ENCODE data around the gene HSF2.

HSF2 gene

GRCh38 chr6:122422614-122423267, 23.3 kb downstream of the HSF2 start:
- no peak overlapping the region for H3K4me3 ChIP-seq (ENCODE audit: low read depth, low read length)
- H3K27me3 ChIP-seq (ENCODE audit: control insufficient read depth, insufficient read depth, low read length): no peaks in the 10 kb centered on the region
- peaks cover 89% of the 10 kb centered on the region for H3K36me3 ChIP-seq (ENCODE audit: control insufficient read depth, insufficient read depth, low read length)

GRCh38 chr6:122423734-122424133, 24.3 kb downstream of the HSF2 start:
- peaks cover 92% of the 10 kb centered on the region for H3K36me3 ChIP-seq (ENCODE audit: control insufficient read depth, insufficient read depth, low read length)
- no peaks in the 10 kb centered on the region for H3K27me3 ChIP-seq (ENCODE audit: control insufficient read depth, insufficient read depth, low read length)
- H3K9me3 ChIP-seq (ENCODE audit: control insufficient read depth, insufficient read depth, low read length): no peaks in the 10 kb centered on the region
- H3K27ac ChIP-seq (ENCODE audit: low read depth, low read length): no peak overlapping the region
- no peak overlapping the region for H3K9ac ChIP-seq (ENCODE audit: low read depth, low read length)
- no peak overlapping the region for H3K4me3 ChIP-seq (ENCODE audit: low read depth, low read length)
- H3K4me1 ChIP-seq (ENCODE audit: control insufficient read depth, insufficient read depth, low read length): peaks cover 7% of the 10 kb centered on the region; the same call in 1 of the 2 replicates

More at GRCh38 chr6:122422614-122423267, 23.3 kb downstream of the HSF2 start:
- Histone ChIP-seq H3K27ac (ENCODE audit: low read depth, low read length) (no peak overlapping the region), H3K9me3 (ENCODE audit: control insufficient read depth, insufficient read depth, low read length) (no peaks in the 10 kb centered on the region), H3K9ac (ENCODE audit: low read depth, low read length) (no peak overlapping the region), H3K4me1 (ENCODE audit: control insufficient read depth, insufficient read depth, low read length) (peaks cover 7% of the 10 kb centered on the region; the same call in 1 of the 2 replicates)

- no peak overlapping the region for H3K27ac ChIP-seq (ENCODE audit: low read depth, low read length)
- no peaks in the 10 kb centered on the region for H3K9me3 ChIP-seq (ENCODE audit: control insufficient read depth, insufficient read depth, low read length)
- no peak overlapping the region for H3K9ac ChIP-seq (ENCODE audit: low read depth, low read length)
- no peaks in the 10 kb centered on the region for H3K27me3 ChIP-seq (ENCODE audit: control insufficient read depth, insufficient read depth, low read length)
- H3K36me3 ChIP-seq (ENCODE audit: control insufficient read depth, insufficient read depth, low read length): peaks cover 88% of the 10 kb centered on the region
- no peak overlapping the region for H3K4me3 ChIP-seq (ENCODE audit: low read depth, low read length)
- peaks cover 2% of the 10 kb centered on the region; the same call in 1 of the 2 replicates for H3K4me1 ChIP-seq (ENCODE audit: control insufficient read depth, insufficient read depth, low read length)
Measured at GRCh38 chr6:122426597-122426996, 27.1 kb downstream of the HSF2 start.

GRCh38 chr6:122428781-122429180, 29.3 kb downstream of the HSF2 start:
- H3K9me3 ChIP-seq (ENCODE audit: control insufficient read depth, insufficient read depth, low read length): no peaks in the 10 kb centered on the region
- no peak overlapping the region for H3K4me3 ChIP-seq (ENCODE audit: low read depth, low read length)
- no peak overlapping the region for H3K9ac ChIP-seq (ENCODE audit: low read depth, low read length)
- H3K4me1 ChIP-seq (ENCODE audit: control insufficient read depth, insufficient read depth, low read length): no peaks in the 10 kb centered on the region
- no peak overlapping the region for H3K27ac ChIP-seq (ENCODE audit: low read depth, low read length)
- H3K36me3 ChIP-seq (ENCODE audit: control insufficient read depth, insufficient read depth, low read length): peaks cover 86% of the 10 kb centered on the region
- no peaks in the 10 kb centered on the region for H3K27me3 ChIP-seq (ENCODE audit: control insufficient read depth, insufficient read depth, low read length)

GRCh38 chr6:122429323-122429722, 29.9 kb downstream of the HSF2 start:
- H3K4me3 ChIP-seq (ENCODE audit: low read depth, low read length): no peak overlapping the region
- no peaks in the 10 kb centered on the region for H3K27me3 ChIP-seq (ENCODE audit: control insufficient read depth, insufficient read depth, low read length)
- H3K9ac ChIP-seq (ENCODE audit: low read depth, low read length): no peak overlapping the region
- no peak overlapping the region for H3K27ac ChIP-seq (ENCODE audit: low read depth, low read length)
- H3K4me1 ChIP-seq (ENCODE audit: control insufficient read depth, insufficient read depth, low read length): no peaks in the 10 kb centered on the region
- no peaks in the 10 kb centered on the region for H3K9me3 ChIP-seq (ENCODE audit: control insufficient read depth, insufficient read depth, low read length)
- H3K36me3 ChIP-seq (ENCODE audit: control insufficient read depth, insufficient read depth, low read length): peaks cover 84% of the 10 kb centered on the region

- Histone ChIP-seq H3K4me1 (ENCODE audit: control insufficient read depth, insufficient read depth, low read length) (no peaks in the 10 kb centered on the region), H3K9ac (ENCODE audit: low read depth, low read length) (no peak overlapping the region), H3K36me3 (ENCODE audit: control insufficient read depth, insufficient read depth, low read length) (peaks cover 74% of the 10 kb centered on the region), H3K27me3 (ENCODE audit: control insufficient read depth, insufficient read depth, low read length) (no peaks in the 10 kb centered on the region), H3K4me3 (ENCODE audit: low read depth, low read length) (no peak overlapping the region), H3K9me3 (ENCODE audit: control insufficient read depth, insufficient read depth, low read length) (no peaks in the 10 kb centered on the region), H3K27ac (ENCODE audit: low read depth, low read length) (no peak overlapping the region)
Measured at GRCh38 chr6:122431780-122432179, 32.3 kb downstream of the HSF2 start.

- Histone ChIP-seq H3K4me3 (ENCODE audit: low read depth, low read length) (no peak overlapping the region), H3K4me1 (ENCODE audit: control insufficient read depth, insufficient read depth, low read length) (no peaks in the 10 kb centered on the region), H3K9me3 (ENCODE audit: control insufficient read depth, insufficient read depth, low read length) (no peaks in the 10 kb centered on the region), H3K9ac (ENCODE audit: low read depth, low read length) (no peak overlapping the region), H3K36me3 (ENCODE audit: control insufficient read depth, insufficient read depth, low read length) (peaks cover 72% of the 10 kb centered on the region), H3K27ac (ENCODE audit: low read depth, low read length) (no peak overlapping the region), H3K27me3 (ENCODE audit: control insufficient read depth, insufficient read depth, low read length) (no peaks in the 10 kb centered on the region)
Measured at GRCh38 chr6:122432816-122433215, 33.4 kb downstream of the HSF2 start.

GRCh38 chr6:122438975-122439374, 39.5 kb downstream of the HSF2 start:
- Histone ChIP-seq H3K9ac (ENCODE audit: low read depth, low read length) (no peak overlapping the region), H3K27me3 (ENCODE audit: control insufficient read depth, insufficient read depth, low read length) (no peaks in the 10 kb centered on the region), H3K36me3 (ENCODE audit: control insufficient read depth, insufficient read depth, low read length) (peaks cover 62% of the 10 kb centered on the region), H3K4me3 (ENCODE audit: low read depth, low read length) (no peak overlapping the region), H3K27ac (ENCODE audit: low read depth, low read length) (no peak overlapping the region), H3K9me3 (ENCODE audit: control insufficient read depth, insufficient read depth, low read length) (peaks cover 20% of the 10 kb centered on the region), H3K4me1 (ENCODE audit: control insufficient read depth, insufficient read depth, low read length) (no peaks in the 10 kb centered on the region)

- Histone ChIP-seq H3K4me1 (ENCODE audit: control insufficient read depth, insufficient read depth, low read length) (no peaks in the 10 kb centered on the region), H3K27me3 (ENCODE audit: control insufficient read depth, insufficient read depth, low read length) (no peaks in the 10 kb centered on the region), H3K27ac (ENCODE audit: low read depth, low read length) (no peak overlapping the region), H3K36me3 (ENCODE audit: control insufficient read depth, insufficient read depth, low read length) (peaks cover 69% of the 10 kb centered on the region), H3K9me3 (ENCODE audit: control insufficient read depth, insufficient read depth, low read length) (peaks cover 2% of the 10 kb centered on the region; the same call in 1 of the 2 replicates), H3K4me3 (ENCODE audit: low read depth, low read length) (no peak overlapping the region), H3K9ac (ENCODE audit: low read depth, low read length) (no peak overlapping the region)
Measured at GRCh38 chr6:122445274-122445673, 45.8 kb downstream of the HSF2 start.

- Histone ChIP-seq H3K27me3 (ENCODE audit: control insufficient read depth, insufficient read depth, low read length) (no peaks in the 10 kb centered on the region), H3K36me3 (ENCODE audit: control insufficient read depth, insufficient read depth, low read length) (peaks cover 86% of the 10 kb centered on the region), H3K9ac (ENCODE audit: low read depth, low read length) (no peak overlapping the region), H3K4me3 (ENCODE audit: low read depth, low read length) (no peak overlapping the region), H3K27ac (ENCODE audit: low read depth, low read length) (no peak overlapping the region), H3K9me3 (ENCODE audit: control insufficient read depth, insufficient read depth, low read length) (no peaks in the 10 kb centered on the region), H3K4me1 (ENCODE audit: control insufficient read depth, insufficient read depth, low read length) (peaks cover 18% of the 10 kb centered on the region)
Measured at GRCh38 chr6:122449069-122449468, 49.6 kb downstream of the HSF2 start.

GRCh38 chr6:122452509-122452908, 53.1 kb downstream of the HSF2 start:
- no peaks in the 10 kb centered on the region for H3K9me3 ChIP-seq (ENCODE audit: control insufficient read depth, insufficient read depth, low read length)
- peaks cover 19% of the 10 kb centered on the region for H3K4me1 ChIP-seq (ENCODE audit: control insufficient read depth, insufficient read depth, low read length)
- peak overlapping the region; percentile 64 for H3K27ac ChIP-seq (ENCODE audit: low read depth, low read length)
- no peak overlapping the region for H3K4me3 ChIP-seq (ENCODE audit: low read depth, low read length)
- no peak overlapping the region for H3K9ac ChIP-seq (ENCODE audit: low read depth, low read length)
- no peaks in the 10 kb centered on the region for H3K27me3 ChIP-seq (ENCODE audit: control insufficient read depth, insufficient read depth, low read length)
- peaks cover 88% of the 10 kb centered on the region for H3K36me3 ChIP-seq (ENCODE audit: control insufficient read depth, insufficient read depth, low read length)
